ENCODE data around the gene LRGUK. TPM values are rescaled to one million over a fixed set of nuclear protein-coding genes. Genes with fewer than 3 reads are reported as not detected.

LRGUK gene
- total and polyA plus RNA-seq, 2 of the 8 experiments (the other 6 are each of a cell fraction or from before 2014, with no cell fraction given), result 1.5 to 3.6 TPM

DNA sequence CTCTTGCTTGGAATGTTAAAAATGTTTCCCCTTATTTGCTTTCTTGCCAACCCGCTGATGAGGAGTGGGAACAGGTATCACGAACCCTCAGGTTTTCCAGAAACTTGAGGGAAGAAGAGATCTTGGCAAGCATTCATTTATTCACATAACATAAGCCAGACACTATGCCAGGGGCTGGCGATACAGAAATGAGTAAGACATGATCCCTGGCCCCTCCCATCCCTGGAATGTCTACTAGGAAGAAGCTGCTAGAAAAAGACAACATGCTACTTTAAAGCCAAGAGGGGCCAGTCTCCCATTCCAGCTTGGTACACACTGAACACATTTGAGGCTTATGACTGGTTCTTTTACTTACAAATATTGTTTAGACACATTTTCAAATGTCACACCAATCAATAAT, 163.1 kb downstream of the LRGUK start:
- POLR2A ChIA-PET (ENCODE audit: partially characterized antibody), result interaction anchor here (0.9 to 1.7 kb wide), 2 partner anchors 9 to 12 kb away, joined by 5 to 6 read pairs; no protein-coding TSS in a partner anchor
- Histone ChIP-seq H3K4me2 (ENCODE audit: insufficient read depth in 1 of 2, low read depth in 2 of 2, low read length in 2 of 2) (no peak overlapping the region), H3K9me3 (ENCODE audit: insufficient read depth in 2 of 2, low read depth in 1 of 2, low read length in 1 of 2) (no peaks in the 10 kb centered on the region), H3K27ac (ENCODE audit: low read depth, low read length) (no peak overlapping the region), H3K14ac (ENCODE audit: insufficient read length) (no peak overlapping the region), H3K23ac (ENCODE audit: insufficient read length) (no peak overlapping the region), H3K18ac (ENCODE audit: extremely low read depth, low read length) (no peak overlapping the region), H3K4ac (replicated peaks; ENCODE audit: insufficient read length, low read depth, low read length) (no peak overlapping the region), H2BK12ac (ENCODE audit: low read depth, low read length) (no peak overlapping the region), H3K4me3 (ENCODE audit: extremely low read depth in 1 of 4, insufficient read depth in 2 of 4, low read depth in 3 of 4, low read length in 4 of 4) (no peak overlapping the region), H2AFZ (ENCODE audit: low read length) (no peak overlapping the region), H3K4me1 (replicated peaks in 1 of 4; ENCODE audit: control insufficient read depth in 3 of 4, insufficient read depth in 4 of 4, low read length in 3 of 4) (no peaks in the 10 kb centered on the region; a peak in 1 of 7 replicates), H3K23me2 (ENCODE audit: low read depth, low read length) (no peaks in the 10 kb centered on the region), H3K79me2 (ENCODE audit: control insufficient read depth in 1 of 2, insufficient read depth in 2 of 2, low read length in 2 of 2) (no peaks in the 10 kb centered on the region), H2BK120ac (replicated peaks; ENCODE audit: low read depth, low read length) (no peak overlapping the region), H2AK5ac (ENCODE audit: low read depth, low read length) (no peak overlapping the region), H3K79me1 (ENCODE audit: low read depth, low read length) (no peaks in the 10 kb centered on the region), H3K56ac (replicated peaks; ENCODE audit: insufficient read length, low read depth, low read length) (no peak overlapping the region), H3K9ac (replicated peaks in 1 of 4; ENCODE audit: extremely low read depth in 1 of 4, low read depth in 3 of 4, low read length in 3 of 4) (no peak overlapping the region), H4K8ac (ENCODE audit: extremely low read depth, insufficient read depth, low read length) (no peak overlapping the region), H3K27me3 (replicated peaks in 1 of 4; ENCODE audit: control insufficient read depth in 3 of 4, extremely low read depth in 1 of 4, insufficient read depth in 3 of 4, low read length in 3 of 4) (no peaks in the 10 kb centered on the region), H2BK15ac (ENCODE audit: low read length) (no peak overlapping the region), H4K5ac (ENCODE audit: insufficient read length, low read depth, low read length) (no peak overlapping the region), H2BK5ac (ENCODE audit: low read depth, low read length) (no peak overlapping the region), H2BK20ac (ENCODE audit: low read length) (no peak overlapping the region), H3K36me3 (ENCODE audit: control insufficient read depth in 2 of 4, insufficient read depth in 4 of 4, low read length in 3 of 4) (peaks cover 0 to 11% (median 3%) of the 10 kb centered on the region in 4 experiments; a peak in 3 of 8 replicates), H4K91ac (replicated peaks; ENCODE audit: insufficient read length, low read length) (no peak overlapping the region), H4K20me1 (replicated peaks in 1 of 2; ENCODE audit: control insufficient read depth in 1 of 2, insufficient read depth in 2 of 2, low read length in 2 of 2) (no peaks in the 10 kb centered on the region)
- no peak for FAIRE-seq
- CTCF ChIA-PET (ENCODE audit: partially characterized antibody), result interaction anchor here (1.0 to 2.1 kb wide), 4 partner anchors 13 to 130 kb away, joined by 3 to 8 read pairs (median 4); no protein-coding TSS in a partner anchor
- no peak for DNase-seq (ENCODE audit: low read depth in 1 of 2, low spot score in 2 of 2)
- WGBS, 2 experiments (ENCODE audit: extremely low coverage in 1 of 2, insufficient coverage in 1 of 2, insufficient read length in 1 of 2, insufficient replicate concordance in 2 of 2, low coverage in 1 of 2, low lambda C conversion rate in 2 of 2, missing lambda C conversion rate in 1 of 2), result 68% methylated on average over 3 of the region's 3 CpGs; no CpG with 5 or more reads in 1 of the 2 experiments
- TF ChIP-seq, protein P1, sequence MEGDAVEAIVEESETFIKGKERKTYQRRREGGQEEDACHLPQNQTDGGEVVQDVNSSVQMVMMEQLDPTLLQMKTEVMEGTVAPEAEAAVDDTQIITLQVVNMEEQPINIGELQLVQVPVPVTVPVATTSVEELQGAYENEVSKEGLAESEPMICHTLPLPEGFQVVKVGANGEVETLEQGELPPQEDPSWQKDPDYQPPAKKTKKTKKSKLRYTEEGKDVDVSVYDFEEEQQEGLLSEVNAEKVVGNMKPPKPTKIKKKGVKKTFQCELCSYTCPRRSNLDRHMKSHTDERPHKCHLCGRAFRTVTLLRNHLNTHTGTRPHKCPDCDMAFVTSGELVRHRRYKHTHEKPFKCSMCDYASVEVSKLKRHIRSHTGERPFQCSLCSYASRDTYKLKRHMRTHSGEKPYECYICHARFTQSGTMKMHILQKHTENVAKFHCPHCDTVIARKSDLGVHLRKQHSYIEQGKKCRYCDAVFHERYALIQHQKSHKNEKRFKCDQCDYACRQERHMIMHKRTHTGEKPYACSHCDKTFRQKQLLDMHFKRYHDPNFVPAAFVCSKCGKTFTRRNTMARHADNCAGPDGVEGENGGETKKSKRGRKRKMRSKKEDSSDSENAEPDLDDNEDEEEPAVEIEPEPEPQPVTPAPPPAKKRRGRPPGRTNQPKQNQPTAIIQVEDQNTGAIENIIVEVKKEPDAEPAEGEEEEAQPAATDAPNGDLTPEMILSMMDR (IDR thresholded peaks at IDR 0.05; ENCODE audit: control extremely low read depth in 1 of 3, insufficient read depth in 1 of 3, low read depth in 1 of 3, low read length in 3 of 3), result no peak
- TF ChIP-seq BCL11A (IDR thresholded peaks at IDR 0.05; ENCODE audit: low read depth in 2 of 2, low read length in 2 of 2), result no peak
- TF ChIP-seq KDM4A (IDR thresholded peaks at IDR 0.05; ENCODE audit: low read depth, low read length, severe bottlenecking), result no peak
- TF ChIP-seq BRCA1 (IDR thresholded peaks at IDR 0.05; ENCODE audit: low read depth, low read length), result no peak
- no peak for TF ChIP-seq CBX5 (IDR thresholded peaks at IDR 0.05; ENCODE audit: low read depth, low read length)
- TF ChIP-seq SRF (IDR thresholded peaks at IDR 0.05; ENCODE audit: low read depth, low read length), result no peak
- TF ChIP-seq EGR1 (IDR thresholded peaks at IDR 0.05; ENCODE audit: borderline replicate concordance, low read depth, low read length), result no peak
- TF ChIP-seq RAD21 (IDR thresholded peaks at IDR 0.05 in 1 of 2, conservative IDR thresholded peaks at IDR 0.05 in 1 of 2; ENCODE audit: low read depth in 2 of 2, low read length in 2 of 2), result no peak
- TF ChIP-seq SIX5 (IDR thresholded peaks at IDR 0.05; ENCODE audit: low read depth, low read length), result no peak
- no peak for TF ChIP-seq SIRT6 (IDR thresholded peaks at IDR 0.05; ENCODE audit: low read length)
- TF ChIP-seq, protein P2, sequence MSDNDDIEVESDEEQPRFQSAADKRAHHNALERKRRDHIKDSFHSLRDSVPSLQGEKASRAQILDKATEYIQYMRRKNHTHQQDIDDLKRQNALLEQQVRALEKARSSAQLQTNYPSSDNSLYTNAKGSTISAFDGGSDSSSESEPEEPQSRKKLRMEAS (IDR thresholded peaks at IDR 0.05), result no peak
